HG03159 (cell line): ENCODE data around the gene DRICH1.
"Not testable (repeated sequence)": the region's sequence is repeated elsewhere in the genome, so short reads cannot be mapped to it uniquely, and the experiment has no call there.

Experiments used
- ATAC-seq: cut with Tn5 transposase; IDR thresholded peaks from one replicate; pipeline ENCODE4 v1.9.1; 2021; ENCODE audit warnings: mild to moderate bottlenecking, moderate library complexity; ENCODE audit not compliant: unreplicated experiment

DRICH1 gene

DNA sequence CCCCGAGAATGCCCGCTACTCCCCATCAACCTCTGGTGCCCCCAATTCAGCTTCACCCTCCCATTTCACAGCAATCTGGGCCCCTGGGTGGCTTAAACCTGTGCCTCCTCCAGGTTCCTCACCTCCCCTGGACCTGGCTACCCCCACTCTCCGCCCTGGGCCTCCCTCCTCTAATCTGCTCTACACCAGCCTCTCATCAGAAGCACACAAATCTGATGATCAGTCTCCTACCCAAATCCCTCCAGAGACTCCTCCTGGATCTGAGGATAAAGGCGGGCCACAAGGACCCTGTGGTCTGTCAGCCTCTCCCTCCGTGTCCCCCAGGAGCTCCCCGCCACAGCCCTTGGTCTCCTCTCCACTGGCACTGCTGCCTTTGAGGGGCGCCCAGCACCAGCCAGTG is 28.9 kb downstream of the DRICH1 start:
- ATAC-seq, result no peak

DNA sequence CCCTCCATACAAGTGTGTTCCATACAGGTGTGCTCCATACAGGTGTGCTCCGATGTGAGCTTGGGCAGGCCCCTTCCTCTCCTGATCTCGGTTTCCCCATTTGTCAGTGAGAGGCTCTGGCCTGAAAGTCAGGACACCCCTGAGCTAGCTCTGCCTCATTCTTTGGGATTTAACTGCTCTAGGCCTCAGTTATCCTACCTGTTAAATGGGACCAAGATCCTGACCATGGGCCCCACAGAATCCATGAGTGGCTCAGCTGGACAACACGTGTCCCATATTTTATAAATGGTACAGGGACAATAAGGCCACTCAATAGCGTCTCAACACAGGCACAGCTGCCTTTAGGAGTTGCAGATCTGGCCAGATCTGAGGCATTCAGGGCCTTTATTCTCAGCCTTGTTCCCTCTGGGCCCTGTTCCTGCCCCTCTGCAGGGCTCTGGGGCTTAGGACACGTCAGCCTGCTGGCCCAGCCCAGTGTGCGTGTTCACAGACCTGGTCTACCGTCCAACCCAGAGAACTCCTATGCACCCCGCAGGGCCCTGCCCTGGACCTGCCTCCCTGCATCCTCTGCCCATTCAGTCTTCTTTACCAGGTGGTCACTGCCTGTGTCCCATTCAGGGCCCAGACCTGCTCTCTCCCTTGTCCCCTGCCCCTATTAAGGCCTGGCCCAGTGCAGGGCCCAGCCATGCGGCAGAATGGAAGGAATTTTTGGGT is 33.2 kb downstream of the DRICH1 start:
- no peak for ATAC-seq

DNA sequence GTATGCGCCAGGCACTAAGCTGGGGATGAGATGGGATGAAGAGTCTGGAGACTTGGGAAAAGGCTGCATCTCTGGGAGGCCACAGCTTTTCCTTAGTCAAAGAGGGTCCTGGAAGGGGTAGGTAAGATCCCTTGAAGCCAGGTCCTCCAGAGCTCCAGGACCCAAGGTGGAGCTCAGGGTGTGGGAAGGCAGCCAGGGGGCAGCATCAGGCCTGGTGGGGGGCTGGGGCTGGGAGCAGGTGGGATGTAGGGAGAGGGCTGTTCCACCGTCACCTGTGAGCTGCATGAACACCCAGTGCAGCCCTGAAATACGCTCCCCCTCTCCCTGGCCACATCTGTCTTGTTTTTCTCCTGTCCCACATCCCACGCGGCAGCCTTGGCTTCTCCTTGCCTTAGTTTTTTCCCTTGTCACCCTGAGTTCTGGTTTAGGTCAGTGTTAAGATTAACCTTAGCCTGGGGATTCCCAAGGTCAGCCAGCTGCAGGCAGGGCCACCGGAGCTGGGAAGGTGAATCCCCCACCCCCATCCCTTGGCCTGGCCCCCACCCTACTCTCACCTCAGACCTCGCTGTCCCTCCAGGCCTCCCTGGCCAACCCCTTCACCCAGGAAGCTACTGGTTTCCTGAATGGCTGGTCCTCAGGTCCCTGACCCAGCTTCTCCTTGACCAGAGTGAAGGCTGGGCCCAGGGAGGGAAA is 34.4 kb downstream of the DRICH1 start:
- not testable (repeated sequence) for ATAC-seq

DNA sequence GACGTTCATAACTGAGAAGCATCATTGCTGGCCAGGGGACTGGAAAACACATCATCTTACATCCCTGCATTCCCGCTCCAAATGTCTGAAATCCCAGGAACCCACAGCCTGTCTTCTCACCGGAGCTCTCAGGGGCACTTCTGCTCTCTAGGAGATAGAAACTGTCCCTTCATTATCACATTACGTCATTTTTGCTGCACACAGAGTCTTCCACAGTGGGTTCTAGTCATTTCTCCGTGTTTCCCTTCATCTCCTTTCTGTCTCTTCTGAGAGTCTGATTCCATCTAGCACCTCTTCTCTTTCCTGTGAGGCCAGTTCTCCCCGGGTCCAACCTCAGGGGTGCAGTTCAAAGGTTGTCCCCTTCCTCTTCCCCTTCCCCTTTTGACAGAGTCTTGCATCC is 36.2 kb downstream of the DRICH1 start:
- ATAC-seq, result not testable (repeated sequence)

DNA sequence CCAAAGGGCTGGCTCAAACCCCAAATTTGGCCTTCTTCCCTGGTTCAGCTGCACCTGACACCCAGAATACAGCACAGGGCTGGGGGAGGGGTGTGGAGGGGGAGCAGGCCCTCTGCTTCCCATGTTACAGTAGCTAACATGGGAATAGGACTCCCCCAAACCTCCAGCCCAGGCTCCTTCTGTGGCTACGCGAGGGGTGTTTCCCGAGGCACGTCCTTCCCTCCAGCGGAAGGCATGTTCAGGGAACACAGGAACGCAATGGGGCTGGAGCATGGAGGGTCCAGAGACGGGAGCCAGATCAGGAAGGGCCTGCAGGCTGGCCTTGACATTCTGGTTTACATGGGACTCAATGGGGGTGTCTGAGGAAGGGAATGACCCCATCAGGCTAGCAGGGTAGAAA is 40.3 kb downstream of the DRICH1 start:
- no peak for ATAC-seq

DNA sequence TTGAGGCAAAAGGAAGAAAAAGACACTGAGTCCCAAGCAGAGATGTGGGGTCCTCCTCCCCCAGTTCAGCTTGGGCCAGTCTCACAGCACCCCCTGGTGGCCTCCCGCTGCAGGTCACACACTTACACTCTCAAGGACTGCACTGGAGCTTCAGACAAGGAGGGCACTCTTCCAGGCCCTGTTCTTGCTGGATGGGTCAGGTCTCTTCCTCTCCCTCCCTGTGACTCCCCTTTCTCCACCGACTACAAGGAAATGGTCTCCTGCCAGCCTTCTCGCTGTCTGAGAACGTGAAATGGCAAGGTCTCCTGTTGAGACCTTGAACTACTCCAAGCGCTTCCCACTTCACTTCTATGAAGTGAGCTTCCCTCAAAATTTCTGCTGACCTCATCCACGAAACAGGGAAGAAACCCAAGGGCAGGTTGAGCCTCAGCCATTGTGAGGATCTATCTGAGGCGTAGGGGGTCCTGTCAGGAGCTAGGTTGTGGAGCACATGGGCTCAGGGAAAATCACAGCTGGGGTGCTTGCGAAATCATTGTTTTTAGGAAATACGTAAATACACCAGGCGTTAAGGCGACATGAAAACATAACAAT is 40.8 kb downstream of the DRICH1 start:
- no peak for ATAC-seq

DNA sequence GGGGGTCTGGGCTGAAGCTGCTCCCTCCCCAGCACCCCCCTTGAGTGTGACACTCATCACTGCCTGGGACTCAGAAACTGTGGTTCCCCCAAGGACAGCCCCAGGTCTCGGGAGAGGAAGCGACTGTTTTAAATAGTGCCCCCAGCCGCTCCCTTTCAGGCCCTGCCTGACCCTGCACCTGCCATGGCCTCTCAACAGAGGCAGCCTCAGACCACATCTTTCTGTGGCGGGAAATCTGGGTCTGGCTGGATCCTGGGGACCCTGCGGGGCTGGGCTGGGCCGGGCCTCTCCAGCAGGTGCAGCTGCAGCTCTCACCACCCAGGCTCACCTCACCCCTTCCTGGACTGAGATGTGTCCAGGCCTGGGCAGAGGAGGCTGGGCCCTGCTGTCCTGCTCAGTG is 48.3 kb downstream of the DRICH1 start:
- no peak for ATAC-seq

DNA sequence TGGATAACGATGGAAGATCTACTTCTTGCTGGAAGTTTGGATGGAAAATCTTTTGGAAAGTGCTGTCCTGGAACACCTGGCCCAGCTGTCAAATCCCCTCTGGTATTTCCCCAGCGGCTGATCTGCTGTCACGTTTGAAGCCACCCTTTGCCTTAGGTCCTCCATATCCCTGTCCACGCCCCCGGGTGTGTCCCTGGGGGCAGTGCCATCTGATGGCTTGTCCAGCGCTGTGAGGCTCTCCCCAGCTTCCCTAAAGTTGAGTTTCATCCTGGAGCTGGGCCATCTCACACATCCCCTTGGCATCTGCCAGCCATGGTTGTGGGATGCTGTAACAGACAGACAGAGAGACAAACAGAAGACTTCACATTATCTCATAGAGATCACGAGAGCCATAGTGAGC is 49.0 kb downstream of the DRICH1 start:
- no peak for ATAC-seq

DNA sequence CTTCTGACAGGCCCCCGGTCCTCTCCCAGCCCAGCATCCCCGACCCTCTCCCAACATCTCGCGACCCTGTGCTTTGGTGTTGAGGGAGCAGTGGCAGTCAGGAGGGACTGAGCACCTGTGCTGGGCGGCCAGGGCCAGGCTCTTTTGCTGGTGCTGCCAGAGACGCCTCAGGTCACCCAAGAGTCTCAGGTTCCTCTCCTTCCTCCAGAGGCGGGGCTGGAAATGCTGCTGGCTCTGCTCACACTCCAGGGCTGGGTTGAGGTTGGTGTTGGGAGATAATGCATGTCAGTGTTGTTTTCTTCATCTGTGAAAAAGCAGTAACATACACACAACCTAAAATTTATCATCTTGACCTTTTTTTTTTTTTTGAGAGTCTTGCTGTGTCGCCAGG is 50.9 kb downstream of the DRICH1 start:
- ATAC-seq, result no peak

DNA sequence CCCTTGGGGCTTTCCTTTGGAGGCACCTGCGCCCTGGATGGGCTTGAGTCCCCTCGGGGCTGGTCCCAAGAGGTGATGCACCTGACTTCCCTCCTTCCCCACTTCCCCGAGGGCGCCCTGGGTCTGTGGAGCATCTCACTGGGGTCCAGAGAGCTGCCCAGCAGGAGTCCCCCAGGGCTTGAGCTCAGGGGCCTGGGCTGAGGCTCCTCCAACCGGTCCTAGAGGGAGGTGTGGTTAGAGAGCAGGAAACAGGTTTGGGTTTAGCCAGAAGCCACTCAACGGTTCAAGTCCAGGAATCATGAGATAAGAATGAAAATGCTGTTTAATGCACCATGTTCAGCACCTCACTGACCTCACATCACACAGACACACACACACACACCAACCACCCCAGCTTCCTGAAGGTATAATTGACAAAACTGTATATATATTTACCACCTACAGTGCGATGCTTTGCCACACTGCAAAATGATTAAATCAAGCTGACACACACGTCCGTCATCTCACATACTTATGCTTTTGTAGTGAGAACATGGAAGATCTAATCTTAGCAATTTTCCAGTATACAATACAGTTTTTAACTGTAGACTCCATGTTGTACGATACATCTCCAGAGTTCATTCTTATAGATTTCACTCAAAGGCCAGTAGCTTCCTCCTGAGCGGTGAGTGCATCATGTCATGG is 51.4 kb downstream of the DRICH1 start:
- ATAC-seq, result no peak

DNA sequence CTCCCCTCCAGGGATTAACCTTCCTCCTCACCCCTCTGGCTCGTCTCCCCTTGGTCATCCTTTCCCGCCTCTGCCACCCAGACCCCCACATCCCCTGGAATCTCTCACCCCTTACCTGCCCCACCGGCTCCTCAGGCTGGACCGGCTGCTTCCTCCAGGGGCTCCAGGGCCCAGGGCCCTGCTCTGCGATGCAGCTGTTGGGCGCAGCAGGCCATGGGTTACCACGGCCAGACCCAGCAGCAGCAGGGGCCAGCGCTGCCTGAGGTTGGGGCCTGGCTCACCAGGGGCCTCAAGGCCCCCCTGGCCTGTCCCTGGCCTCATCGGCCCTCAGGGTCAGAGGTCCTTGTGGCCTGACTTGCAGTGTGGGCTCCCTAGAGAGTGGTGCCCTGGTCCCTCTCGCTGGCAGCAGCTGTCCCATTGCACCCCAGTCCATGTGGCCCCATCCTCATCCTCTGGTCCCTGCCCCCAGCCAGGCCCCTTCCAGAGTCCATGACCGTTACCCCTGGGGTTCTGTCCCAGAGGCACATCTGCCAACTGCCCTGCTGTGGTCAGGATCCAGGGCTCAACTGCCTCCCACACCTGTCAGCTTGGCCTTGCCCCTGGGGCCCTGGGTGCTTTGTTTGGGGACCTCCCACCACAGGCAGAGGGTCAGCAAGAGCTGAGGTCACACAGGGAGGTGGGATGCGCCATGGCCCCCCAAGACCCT is 52.1 kb downstream of the DRICH1 start, which contains the start of gene IGLL1:
IGLL1 (minus strand) TSS at position 421 of the 706 bp plus-strand sequence; CDS start at position 321, 100 bp downstream.
- no peak for ATAC-seq

DNA sequence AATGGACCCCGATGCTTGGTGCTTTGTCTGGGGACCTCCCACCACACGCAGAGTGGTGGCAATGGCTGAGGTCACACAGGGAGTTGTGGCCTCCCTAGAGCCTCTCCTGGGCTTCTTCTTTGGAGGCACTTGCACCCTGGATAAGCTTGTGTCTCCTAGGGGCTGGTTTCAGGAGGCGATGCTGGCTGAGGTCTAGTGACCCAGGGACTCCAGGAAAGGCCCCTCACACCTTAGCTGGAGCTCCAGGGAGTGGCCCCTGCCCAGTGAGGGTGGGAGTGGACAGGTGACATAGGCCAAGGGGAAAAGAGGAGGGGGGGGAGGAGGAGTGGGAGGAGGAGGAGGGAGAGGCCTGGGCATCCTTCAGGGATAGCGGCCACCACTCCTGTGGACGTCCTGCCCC is 52.8 kb downstream of the DRICH1 start:
- ATAC-seq, result no peak

DNA sequence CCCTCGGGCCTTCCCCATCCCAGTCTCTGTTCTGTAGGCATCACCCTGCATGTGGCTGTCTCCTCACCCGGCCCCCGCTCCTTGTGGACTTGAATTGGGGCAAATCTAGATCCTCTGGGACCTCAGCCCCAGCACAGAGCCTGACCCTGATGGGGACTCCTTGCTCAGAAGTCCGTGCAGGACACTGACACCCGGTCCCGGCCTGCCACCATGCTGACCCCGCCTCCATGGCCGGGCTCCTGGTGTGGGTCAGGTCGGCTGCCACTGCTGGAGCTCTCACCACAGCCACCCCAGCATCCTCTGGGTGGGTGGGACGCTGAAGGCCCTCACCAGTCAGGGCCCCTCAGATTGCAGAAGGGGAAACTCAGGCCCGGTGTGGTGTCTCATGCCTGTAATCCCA is 53.8 kb downstream of the DRICH1 start:
- ATAC-seq, result no peak

DNA sequence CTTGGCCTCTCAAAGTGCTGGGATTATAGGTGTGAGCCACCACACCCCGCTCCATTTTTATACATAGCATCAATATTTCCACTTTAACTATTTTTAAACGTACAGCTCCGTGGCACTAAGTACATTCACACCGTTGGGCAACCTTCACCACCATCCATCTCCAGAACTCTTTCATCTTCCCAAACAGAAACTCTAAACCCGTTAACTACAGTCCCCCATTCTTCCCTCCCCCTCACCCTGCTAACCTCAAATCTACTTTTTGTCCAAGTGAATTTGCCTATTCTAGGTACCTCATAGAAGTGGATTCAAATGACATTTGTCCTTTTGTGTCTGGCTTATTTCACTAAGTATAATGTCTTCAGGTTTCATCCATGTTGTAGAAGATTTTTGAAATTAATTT is 55.4 kb downstream of the DRICH1 start:
- no peak for ATAC-seq

DNA sequence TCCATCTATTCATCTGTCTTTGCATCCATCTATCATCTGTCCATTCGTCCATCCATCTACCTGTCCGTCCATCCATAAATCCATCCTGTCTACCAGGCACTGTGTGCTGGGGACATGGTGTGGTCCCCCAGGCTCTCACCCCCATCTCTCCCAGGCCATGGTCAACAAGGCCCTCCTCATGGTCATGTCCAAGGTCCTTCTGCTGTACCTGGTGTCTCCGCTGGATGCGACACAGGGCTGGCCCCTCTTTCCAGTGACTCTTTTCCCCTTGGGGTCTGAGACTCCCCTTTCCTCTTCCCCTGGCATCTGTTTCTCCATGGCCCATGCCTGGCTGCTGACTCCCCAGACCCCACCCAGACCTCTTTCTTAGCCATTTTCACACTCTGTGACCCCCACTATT is 56.5 kb downstream of the DRICH1 start:
- ATAC-seq, result no peak

DNA sequence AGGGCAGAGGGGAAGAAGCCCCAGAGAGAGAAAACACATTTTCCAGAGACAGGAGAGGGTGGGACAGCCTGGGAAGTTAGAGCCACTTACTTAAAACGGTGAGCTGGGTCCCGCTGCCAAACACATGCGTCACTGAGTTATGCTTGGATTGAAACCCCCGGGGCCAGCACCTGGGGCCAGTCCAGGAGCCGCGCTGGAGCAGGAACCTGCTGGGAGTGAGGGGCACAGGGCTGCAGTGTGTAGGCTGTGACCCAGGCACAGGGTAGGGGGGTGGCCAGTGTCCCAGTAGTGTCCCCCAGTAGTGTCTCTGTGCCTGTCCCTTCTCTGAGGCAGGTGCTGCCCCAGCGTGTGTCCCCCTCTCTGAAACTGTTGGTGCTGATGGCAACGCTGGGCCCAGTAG is 57.2 kb downstream of the DRICH1 start:
- no peak for ATAC-seq

DNA sequence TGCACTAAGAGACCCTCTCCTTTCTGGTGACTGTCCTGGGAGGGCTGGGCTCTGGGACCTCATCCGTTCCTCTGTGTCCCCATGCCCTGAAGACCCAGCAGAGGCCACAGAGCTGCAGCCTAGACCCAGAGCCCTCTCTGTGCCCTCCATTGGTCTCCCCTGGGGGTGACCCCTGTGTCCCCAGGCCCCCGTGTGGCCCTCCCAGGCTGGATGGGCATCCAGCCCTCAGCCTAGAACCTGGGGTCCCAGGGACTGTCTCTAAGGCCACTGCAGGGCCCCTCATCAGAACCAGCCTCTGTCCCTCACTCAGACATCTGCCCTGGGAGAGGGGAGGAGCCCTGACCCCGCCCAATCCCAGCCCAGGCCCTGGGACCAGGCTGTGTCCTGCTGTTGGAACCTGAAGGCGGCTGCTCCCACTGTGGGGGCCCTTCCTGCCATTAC is 57.7 kb downstream of the DRICH1 start:
- no peak for ATAC-seq

DNA sequence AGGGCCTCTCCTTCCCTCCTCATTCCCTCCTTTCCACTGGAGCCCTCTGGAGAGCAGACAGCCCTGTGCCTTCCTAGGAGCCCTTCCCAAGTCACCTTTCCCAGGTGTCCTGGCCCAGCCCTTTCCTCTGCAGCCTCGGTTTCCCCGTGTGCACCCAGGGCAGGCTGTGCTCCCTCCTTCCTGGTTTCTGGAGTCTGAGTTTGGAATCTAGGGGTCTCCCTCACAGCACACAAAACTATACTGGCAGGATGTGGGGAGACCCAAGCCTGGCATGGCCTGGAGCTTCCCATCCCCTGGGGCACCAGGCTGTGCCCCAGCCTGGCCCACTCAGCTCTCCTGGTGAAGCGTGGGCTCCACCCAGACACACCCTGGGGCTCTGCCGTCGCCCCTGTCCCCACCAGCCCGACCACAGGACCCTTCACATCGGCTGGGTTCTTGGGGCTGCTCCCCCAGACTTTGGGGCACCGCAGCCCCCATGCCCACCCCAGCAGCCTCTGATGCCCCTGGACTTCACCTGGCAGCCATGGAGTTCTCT is 58.4 kb downstream of the DRICH1 start:
- ATAC-seq, result not testable (repeated sequence)

DNA sequence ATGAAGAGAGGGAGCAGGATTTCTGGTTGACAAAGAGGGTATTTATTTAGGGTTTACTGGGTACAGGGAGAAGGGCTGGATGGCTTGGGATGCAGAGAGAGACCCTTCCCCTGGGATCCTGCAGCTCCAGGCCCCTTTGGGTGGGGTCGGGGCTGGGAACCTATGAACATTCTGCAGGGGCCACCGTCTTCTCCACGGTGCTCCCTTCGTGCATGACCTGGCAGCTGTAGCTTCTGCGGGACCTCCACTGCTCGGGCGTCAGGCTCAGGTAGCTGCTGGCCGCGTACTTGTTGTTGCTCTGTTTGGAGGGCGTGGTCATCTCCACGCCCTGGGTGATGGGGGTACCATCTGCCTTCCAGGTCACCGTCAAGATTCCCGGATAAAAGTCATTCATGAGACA is 59.0 kb downstream of the DRICH1 start:
- not testable (repeated sequence) for ATAC-seq

DNA sequence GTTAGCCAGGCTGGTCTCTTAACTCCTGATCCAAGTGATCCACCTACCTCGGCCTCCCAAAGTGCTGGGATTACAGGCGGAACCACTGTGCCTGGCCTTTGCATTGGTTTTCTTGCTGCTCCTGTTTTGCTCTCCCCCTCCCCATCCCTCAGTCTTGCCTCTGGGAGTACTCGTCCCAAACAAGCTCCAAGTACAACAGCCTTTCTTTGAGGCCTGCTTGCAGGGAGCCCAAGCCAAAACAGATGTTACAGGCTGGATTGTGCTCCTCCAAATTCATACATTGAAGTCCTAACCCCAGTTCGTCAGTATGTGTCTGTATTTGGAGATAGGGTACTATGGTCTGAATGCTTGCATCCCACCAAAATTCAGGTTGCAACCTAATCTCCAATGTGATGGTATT is 60.6 kb downstream of the DRICH1 start:
- no peak for ATAC-seq

DNA sequence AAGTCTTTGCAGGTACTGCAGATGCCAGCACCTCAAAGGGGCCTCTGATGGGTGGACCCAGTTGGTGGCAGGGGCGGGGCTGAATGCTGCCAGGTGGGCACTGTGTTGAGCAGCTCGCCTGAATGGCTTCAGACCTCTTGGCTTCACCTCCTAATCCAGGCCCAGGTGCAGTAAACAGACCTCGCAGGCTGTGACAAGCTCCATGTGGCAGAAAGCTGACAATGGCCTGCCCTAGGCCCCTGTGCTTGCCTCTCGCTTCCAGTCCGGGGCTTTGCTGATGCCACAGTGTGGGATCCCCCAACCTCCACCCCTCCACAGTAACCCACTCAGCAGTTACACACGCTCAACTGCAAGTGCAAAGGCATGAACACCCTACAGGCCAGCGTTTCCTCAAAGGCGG is 61.4 kb downstream of the DRICH1 start:
- no peak for ATAC-seq
